Raji (cell line): ENCODE measurements around the gene FBXL19.

Source experiments
- POLR2A ChIP-seq: IDR thresholded peaks from 2 replicates; pipeline ENCODE4 v1.6.1; 2011; ENCODE audit warnings: low read depth, low read length, control low read depth; ENCODE audit not compliant: insufficient read depth

The FBXL19 gene

DNA sequence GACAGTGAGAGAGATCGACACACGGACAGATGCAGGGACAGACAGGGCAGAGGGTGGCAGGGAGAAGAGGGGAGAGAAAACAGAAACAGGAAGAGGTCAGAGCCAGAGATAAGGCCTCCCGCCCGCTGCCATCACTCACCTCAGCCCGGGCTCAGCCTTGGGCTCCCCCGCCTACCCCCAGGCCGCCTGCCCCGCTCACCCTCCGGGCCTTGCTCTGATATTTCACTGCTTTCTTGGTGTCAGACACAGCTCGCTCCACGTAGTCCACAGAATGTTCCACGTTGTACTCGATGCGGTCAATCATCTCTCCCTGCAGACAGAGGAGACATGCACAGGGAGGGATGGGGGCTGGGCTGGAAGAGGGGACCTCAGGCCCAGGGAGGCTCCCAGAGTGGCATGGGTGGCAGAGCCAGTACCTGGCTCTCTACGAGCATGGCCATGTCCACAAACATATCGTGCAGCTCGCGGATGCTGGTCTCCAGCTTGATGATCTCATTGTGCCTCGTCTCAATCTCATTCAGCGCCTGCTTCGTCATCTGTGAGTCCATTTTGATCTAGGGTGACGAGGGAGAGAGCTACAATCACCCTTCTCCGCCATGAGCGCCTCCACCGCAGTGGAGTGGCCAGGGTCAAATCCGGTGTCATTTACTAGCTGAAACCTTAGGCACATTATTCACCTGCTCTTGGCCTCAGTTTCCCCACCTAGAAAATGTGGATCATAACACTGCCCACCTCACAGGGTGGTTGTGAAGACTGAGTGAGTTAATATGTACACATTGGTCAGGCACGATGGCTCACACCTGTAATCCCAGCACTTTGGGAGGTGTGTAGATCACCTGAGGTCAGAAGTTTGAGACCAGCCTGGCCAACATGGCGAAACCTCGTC lies 69.8 kb downstream of the FBXL19 start:
- no peak for TF ChIP-seq POLR2A

DNA sequence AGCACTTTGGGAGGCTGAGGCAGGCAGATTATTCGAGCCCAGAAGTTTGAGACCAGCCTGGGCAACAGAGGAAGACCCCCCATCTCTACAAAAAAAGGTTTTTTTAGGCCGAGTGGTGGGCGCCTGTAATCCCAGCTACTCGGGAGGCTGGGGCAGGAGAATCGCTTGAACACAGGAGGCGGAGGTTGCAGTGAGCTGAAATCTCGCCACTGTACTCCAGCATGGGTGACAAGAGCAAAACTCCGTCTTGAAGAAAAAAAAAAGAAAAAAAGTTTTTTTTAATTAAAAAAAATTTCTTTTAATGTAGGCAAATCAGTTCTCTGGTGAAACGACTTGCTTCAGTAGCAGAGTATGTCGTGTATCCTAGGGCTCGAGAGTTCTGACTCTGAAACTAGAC lies 72.6 kb downstream of the FBXL19 start:
- TF ChIP-seq POLR2A, result no peak

GRCh38 chr16:30996324-30996984 lies 73.1 kb downstream of the FBXL19 start:
- TF ChIP-seq POLR2A, result no peak

GRCh38 chr16:30996985-30997724 lies 73.8 kb downstream of the FBXL19 start:
- TF ChIP-seq POLR2A, result peak; percentile 62

GRCh38 chr16:30997725-30998711 lies 74.6 kb downstream of the FBXL19 start:
- TF ChIP-seq POLR2A, result no peak
